Amniotic epithelial cell (primary cell): ENCODE data around the gene HLA-DQA2.
"Not testable (repeated sequence)": the region's sequence is repeated elsewhere in the genome, so short reads cannot be mapped to it uniquely, and the experiment has no call there.

Experiments
- DNase-seq: peaks from one replicate; pipeline ENCODE4 v3.0.0-alpha.2; 2010; ENCODE audit warnings: low read depth

HLA-DQA2 gene

DNA sequence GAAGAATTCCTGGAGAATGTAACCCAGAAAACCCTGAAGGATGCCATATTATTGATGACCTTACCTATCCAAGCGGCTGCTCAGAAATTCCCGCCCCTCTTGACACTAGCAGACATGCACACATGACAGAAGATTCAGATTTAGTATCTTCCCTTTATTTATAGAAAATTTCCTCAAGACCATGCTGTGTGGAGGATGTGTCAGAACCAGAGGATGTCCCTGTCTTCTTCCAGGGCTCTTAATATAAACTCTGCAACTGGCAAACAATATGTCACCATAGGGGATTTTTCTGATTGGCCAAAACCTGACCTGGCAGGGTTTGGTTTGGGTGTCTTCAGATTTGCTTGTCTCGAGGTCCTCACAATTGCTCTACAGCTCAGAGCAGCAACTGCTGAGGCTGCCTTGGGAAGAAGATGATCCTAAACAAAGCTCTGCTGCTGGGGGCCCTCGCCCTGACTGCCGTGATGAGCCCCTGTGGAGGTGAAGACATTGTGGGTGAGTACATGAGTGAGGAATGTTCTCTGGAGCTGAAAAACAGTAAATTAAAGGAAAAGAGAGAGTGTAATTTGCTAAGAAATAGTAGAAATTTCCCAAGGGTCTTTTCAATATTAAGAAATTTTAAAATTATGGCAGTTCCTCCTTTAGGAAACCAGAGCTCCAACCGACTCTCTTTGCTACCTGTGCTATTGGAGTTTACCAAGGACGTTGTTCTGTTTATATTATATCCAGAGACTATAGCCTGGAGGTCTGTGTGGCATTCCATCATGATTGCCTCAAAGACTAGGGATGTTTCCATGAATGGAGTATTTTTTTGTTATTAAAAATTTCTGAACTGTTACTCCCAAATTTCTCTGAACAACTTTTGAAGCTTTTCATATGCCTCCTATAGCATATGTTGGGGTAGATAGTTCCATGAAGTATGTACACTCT is at the start of gene HLA-DQA2:
HLA-DQA2 (plus strand) TSS at position 361 of the 930 bp plus-strand sequence; CDS start at position 414, 53 bp downstream.
- DNase-seq = no peak

GRCh38 chr6:32692019-32692418 is 49.2 kb upstream of the HLA-DQA2 start:
- no peak for DNase-seq

- no peak for DNase-seq
These were observed 44.2 kb upstream of the HLA-DQA2 start for GRCh38 chr6:32697031-32697430.

DNA sequence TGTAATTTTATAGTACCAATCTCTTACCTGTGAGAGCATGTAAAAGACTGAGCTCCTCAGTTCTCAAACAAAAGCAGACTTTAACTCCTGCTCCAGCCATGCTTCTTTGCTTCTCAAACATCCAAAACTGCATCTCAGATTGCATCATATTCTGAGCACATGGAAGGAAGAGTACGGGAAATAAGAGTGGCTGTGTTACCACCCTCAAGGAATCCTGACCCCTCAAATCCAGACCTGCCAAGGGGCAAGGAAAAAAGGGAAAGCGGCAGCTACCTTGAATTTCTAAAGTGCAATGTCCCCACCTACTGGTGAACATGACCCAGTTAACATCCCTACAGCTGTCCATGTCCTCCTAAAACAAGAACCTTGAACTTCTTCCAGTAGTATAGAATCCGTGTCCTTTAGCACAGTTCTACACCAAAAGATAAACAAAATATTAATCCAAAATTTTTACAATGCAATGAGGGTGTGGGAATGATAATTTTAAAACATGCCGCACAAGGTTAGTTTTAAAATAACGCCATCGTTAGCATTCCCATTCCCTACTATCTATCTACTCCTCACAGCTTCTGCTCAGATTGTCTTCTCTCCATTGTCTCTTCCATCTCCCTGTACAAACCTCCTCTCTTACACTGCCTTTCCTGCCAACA is 40.7 kb upstream of the HLA-DQA2 start:
- DNase-seq = peak; percentile 72

DNA sequence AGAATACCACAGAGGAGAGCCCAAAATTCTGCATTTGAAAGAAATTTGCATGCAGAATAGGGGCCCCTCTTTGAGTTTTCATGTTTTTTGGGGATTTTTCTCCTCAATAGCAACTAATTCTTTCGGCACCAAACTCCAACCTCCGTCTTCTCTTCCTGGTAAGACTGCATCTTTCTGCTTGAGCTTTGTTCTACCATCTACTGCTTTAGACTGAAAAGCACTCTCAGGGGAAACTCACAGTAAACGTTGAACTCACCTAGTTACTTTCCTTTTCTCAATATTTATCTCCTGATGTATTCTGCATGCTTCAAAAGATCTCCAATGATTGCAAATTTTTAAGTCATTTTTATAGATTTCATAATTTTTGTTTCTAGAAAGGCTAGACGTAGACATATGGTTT is 37.8 kb upstream of the HLA-DQA2 start:
- DNase-seq = no peak

- DNase-seq = not testable (repeated sequence)
These were observed 36.0 kb upstream of the HLA-DQA2 start for GRCh38 chr6:32705164-32705563.

DNA sequence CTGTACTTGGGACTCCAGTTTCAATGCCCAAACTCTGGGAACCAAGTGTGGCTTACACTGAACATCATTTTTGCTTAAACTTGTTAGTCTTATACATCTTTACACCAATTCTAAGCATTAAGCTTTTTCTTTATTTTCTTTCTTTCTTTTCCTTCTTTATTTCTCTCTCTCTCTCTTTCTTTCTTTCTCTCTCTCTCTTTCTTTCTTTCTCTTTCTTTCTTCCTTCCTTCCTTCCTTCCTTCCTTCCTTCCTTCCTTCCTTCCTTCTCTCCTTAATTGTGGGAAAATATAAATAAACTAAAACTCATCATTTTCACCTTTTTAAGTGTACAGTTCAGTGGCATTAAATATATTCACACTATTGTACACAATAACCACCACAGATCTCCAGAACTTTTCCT is 31.6 kb upstream of the HLA-DQA2 start:
- DNase-seq = no peak

DNA sequence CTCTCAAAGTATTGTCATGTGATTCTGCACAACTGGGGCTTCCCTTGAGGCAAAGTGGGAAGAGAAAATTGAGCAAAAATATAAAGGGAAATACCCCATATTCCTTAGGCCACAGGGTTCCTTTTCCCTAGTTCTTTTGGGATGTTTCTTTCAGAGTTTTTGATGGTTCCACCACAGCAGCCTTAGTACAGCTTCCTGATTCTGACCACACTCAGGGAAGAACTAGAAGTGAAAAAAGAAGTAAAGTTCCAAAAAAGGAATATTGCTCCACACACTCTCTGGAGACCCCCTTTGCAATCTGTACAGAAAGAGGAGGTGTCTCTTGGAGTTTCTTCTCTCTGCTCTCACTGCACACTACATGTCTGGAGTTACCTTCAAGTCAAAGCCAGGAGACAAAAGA is 27.9 kb upstream of the HLA-DQA2 start:
- no peak for DNase-seq

DNA sequence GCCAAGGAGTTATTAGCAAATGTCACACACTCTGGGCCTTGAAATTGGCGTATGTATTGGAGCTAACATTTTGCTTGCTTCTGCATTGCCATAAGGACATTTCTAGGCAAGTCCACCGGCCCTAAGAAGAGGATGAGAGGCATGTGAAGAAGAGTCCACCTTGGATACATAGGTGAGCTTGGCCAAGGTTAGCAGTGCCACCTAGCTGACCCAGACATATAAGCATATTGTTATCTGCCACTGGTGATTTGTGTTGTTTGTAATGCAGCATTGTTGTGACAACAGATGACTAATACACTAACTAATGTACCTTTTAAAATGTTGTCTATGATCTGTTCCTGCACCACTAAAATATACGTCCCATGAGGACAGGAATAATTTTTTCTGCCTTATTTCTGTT is 24.8 kb upstream of the HLA-DQA2 start:
- DNase-seq = no peak

DNA sequence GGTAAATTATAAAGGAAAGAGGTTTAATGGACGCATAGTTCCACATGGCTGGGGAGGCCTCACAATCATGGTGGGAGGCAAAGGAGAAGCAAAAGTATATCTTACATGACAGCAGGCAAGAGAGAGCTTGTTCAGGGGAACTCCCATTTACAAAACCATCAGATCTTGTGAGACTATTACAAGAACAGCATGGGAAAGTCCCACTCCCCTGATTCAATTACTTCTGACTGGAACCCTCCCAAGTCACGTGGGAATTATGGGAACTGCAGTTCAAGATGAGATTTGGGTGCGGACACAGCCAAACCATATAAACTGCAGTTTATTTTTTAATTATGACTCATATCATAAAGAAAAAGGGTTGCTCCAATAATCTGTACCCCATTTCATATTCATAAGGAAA is 22.3 kb upstream of the HLA-DQA2 start:
- no peak for DNase-seq

DNA sequence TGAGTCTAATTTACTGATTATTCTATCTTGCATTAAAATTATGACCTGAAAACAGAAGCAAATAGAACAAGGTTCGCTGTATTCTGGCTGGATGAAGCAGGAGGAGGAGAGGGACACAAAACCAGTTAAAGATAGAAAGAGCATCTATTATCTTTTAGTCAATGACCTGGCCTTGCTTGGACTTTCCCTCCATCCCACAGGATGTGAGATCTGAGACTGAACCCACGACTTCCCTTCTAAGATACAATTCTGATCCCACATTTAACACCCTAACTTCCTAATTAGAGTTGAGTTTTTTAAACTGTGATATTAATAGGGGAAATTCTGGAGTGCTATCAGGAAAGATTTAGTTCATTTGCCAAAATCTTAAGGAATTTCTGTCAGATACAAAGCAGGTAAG is 3.1 kb upstream of the HLA-DQA2 start:
- DNase-seq = no peak

DNA sequence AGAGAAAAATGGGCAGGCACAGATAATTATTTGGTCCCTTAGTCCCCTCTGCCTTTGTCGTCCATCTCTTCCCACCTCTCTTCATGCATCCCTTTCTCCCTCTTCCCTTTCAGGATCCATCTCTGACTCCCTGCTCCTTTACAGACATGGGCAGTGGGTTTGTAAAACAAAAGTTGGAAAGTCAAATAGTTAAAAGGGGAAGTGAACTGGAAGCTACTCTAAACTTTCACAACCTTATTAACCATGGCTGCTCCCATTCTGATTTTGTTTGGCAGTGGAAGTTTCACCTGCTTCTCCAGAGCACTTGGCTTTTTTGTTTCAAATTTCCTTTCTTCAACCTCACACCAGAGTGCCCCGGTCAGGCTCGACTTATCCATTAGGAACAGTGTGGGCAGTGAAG is 1.2 kb downstream of the HLA-DQA2 start:
- DNase-seq = no peak

DNA sequence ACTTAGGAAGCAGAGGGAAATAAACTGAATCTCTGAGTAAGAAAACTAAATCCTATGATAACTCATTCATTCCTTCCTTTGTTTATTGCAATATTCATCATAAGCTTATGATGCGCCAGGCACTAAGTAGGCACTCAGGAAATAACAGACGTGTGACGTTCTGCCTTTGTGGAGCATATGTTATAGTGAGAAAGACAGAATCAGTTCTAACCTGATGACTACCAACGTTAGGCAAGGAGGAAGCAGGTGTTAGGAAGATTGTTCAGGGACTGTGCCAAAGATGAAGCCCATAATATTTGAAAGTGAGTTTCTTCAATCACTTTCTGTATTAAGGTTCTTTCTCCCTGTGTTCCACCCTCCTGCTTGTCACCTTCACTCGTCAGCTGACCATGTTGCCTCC is 3.6 kb downstream of the HLA-DQA2 start:
- no peak for DNase-seq

GRCh38 chr6:32745649-32746048 is 4.5 kb downstream of the HLA-DQA2 start:
- DNase-seq = not testable (repeated sequence)

- no peak for DNase-seq
These were observed 11.4 kb downstream of the HLA-DQA2 start for GRCh38 chr6:32752580-32752979.

DNA sequence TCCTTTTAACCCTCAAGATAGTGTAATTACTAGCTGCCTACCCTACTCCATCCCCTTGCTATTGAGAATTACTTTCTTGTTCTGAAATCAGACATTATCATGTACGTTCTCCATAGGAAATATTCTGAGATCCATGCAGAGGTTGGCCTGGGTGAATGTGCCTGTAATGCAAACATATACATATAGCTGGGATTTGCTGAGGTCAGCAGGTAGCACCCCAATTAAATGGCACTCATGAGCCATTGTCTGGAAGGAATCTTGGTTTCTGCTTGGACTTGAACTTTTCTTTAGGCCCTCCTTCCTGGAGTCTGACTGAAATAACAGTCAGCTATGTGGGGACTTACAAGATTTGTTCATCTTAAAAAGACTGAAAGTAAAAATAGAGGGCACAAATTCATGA is 18.5 kb downstream of the HLA-DQA2 start:
- no peak for DNase-seq

DNA sequence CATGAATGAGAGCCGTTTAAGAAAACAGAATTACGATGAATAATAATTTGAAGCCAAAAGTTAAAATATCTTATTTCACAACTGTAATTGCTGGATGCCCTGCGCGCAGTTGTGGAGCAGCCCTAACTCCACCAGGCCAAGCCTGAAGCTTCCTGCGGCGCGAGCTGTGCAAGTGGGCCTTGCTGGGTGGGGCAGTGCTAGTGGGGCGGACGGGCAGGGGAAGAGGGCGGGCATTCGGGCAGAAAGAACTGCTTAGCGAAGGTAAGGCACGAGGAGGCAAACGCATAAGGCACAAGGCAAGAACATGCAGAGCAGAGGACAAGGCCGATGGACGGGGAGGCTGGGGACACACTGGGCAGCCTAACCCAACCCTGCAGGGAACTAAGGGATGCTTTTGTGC is 19.9 kb downstream of the HLA-DQA2 start:
- no peak for DNase-seq

DNA sequence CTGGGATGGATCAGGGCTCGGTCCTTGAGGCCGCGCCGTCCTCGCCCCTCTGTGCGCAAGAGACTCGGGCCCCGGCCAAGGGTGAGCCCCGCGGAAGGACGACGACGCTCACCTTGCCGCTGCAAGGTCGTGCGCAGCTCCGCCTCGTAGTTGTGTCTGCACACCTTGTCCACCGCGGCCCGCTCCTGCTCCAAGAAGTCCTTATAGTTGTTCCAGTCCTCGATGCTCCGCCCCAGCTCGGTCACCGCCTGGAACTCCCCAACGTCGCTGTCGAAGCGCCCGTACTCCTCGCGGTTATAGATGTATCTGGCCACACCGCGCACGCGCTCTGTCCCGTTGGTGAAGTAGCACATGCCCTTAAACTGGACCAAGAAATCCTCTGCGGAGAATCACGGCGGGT is 20.4 kb downstream of the HLA-DQA2 start:
- DNase-seq = no peak

- DNase-seq = peak; percentile 2
These were observed 22.2 kb downstream of the HLA-DQA2 start, which contains the start of gene HLA-DQB2 for GRCh38 chr6:32763421-32763820. HLA-DQB2 (minus strand) TSS chr6:32763532; CDS start chr6:32763470, 62 bp downstream.

DNA sequence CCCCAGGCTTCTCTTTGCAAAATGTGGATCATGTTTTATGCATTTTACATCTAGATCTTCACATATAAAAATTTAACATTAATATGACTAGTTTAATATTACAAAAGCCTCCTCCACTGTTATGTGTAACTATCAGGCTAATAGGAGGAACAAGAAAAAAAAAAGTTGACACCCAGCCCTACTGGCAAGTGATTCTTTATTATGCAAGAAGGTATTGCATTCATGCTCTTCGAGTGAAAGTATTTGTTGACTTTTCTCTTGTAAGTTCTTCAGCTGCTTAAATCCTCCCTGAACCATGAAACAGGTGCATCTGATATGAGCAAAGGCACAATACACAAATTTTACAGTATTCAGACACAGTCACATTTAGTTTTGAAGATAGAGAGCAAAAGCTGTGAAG is 22.9 kb downstream of the HLA-DQA2 start:
- no peak for DNase-seq

- no peak for DNase-seq
These were observed 31.5 kb downstream of the HLA-DQA2 start for GRCh38 chr6:32772656-32773055.

DNA sequence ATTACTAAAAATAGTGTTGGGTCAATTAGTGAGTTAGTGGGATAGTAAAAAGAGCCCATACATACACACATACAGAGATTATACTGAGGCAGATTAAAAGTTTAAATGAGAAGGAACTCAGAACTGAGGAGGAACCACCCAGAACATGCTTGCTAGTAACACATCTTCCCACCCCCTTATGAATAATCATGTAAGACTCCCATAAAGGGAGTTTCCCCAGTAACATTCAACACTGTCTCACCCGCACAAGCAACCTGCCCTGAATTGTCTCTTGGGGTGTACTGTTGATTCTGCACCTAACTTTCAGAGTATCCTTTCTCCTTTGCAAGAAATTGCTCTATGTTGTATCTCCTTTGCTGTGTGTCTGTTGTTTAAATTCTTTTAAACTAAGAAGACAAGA is 33.2 kb downstream of the HLA-DQA2 start:
- DNase-seq = no peak

- no peak for DNase-seq
These were observed 33.9 kb downstream of the HLA-DQA2 start for GRCh38 chr6:32775071-32775470.
